Effector memory CD4-positive, alpha-beta T cell (primary cell): ENCODE results near the gene G0S2.

ENCODE experiments used
- DNase-seq, 3 donors: peaks; one replicate each; pipeline ENCODE4 v3.0.0-alpha.2; 2020
- H3K27ac ChIP-seq: 2 replicates; pipeline ENCODE4 v1.7.0; 2013; ENCODE audit warnings: mild to moderate bottlenecking, low read length, moderate library complexity; ENCODE audit not compliant: insufficient read depth, poor library complexity, severe bottlenecking
- H3K27me3 ChIP-seq: replicated peaks from 2 replicates; pipeline ENCODE4 v1.7.0; 2013; ENCODE audit warnings: mild to moderate bottlenecking, low read length; ENCODE audit not compliant: insufficient read depth, control insufficient read depth, poor library complexity, severe bottlenecking
- H3K36me3 ChIP-seq: 2 replicates; pipeline ENCODE4 v1.7.0; 2013; ENCODE audit warnings: mild to moderate bottlenecking, low read length, moderate library complexity; ENCODE audit not compliant: control insufficient read depth, insufficient read depth
- H3K4me1 ChIP-seq: 2 replicates; pipeline ENCODE4 v1.7.0; 2013; ENCODE audit warnings: low read length, mild to moderate bottlenecking; ENCODE audit not compliant: control insufficient read depth, insufficient read depth, poor library complexity, severe bottlenecking
- H3K4me3 ChIP-seq: 2 replicates; pipeline ENCODE4 v1.7.0; 2013; ENCODE audit warnings: low read length, low read depth, mild to moderate bottlenecking; ENCODE audit not compliant: insufficient read depth, poor library complexity, severe bottlenecking
- H3K9me3 ChIP-seq: 2 replicates; pipeline ENCODE4 v1.7.0; 2013; ENCODE audit warnings: mild to moderate bottlenecking, low read length, moderate library complexity; ENCODE audit not compliant: control insufficient read depth

The G0S2 gene

GRCh38 chr1:209648346-209648745 lies 26.9 kb upstream of the G0S2 start:
- H3K9me3 ChIP-seq = no peaks in the 10 kb centered on the region
- H3K27ac ChIP-seq = no peak overlapping the region
- DNase-seq = no peak
- peaks cover 11% of the 10 kb centered on the region for H3K4me1 ChIP-seq
- no peaks in the 10 kb centered on the region for H3K36me3 ChIP-seq
- H3K4me3 ChIP-seq = no peak overlapping the region
- no peaks in the 10 kb centered on the region for H3K27me3 ChIP-seq

- H3K36me3 ChIP-seq = no peaks in the 10 kb centered on the region
Measured at GRCh38 chr1:209648931-209649776, 26.1 kb upstream of the G0S2 start.

GRCh38 chr1:209650454-209650853 lies 24.8 kb upstream of the G0S2 start:
- H3K27me3 ChIP-seq = no peaks in the 10 kb centered on the region
- no peak overlapping the region for H3K4me3 ChIP-seq

More at GRCh38 chr1:209648931-209649776, 26.1 kb upstream of the G0S2 start:
- H3K4me1 ChIP-seq = peaks cover 11% of the 10 kb centered on the region
- no peak overlapping the region for H3K4me3 ChIP-seq
- no peaks in the 10 kb centered on the region for H3K27me3 ChIP-seq
- DNase-seq = no peak
- H3K9me3 ChIP-seq = no peaks in the 10 kb centered on the region
- no peak overlapping the region for H3K27ac ChIP-seq

GRCh38 chr1:209651138-209651587 lies 24.0 kb upstream of the G0S2 start:
- Histone ChIP-seq H3K27ac (no peak overlapping the region), H3K4me3 (no peak overlapping the region), H3K9me3 (no peaks in the 10 kb centered on the region), H3K36me3 (no peaks in the 10 kb centered on the region), H3K27me3 (no peaks in the 10 kb centered on the region), H3K4me1 (peaks cover 11% of the 10 kb centered on the region)
- peak in 2 of 3 donors; percentile 22 to 27 for DNase-seq

More at GRCh38 chr1:209650454-209650853, 24.8 kb upstream of the G0S2 start:
- no peaks in the 10 kb centered on the region for H3K36me3 ChIP-seq
- H3K9me3 ChIP-seq = no peaks in the 10 kb centered on the region
- DNase-seq = no peak
- H3K27ac ChIP-seq = no peak overlapping the region
- peaks cover 11% of the 10 kb centered on the region for H3K4me1 ChIP-seq

GRCh38 chr1:209652121-209652735 lies 23.0 kb upstream of the G0S2 start, which contains the start of gene LAMB3:
LAMB3 (minus strand) TSS chr1:209652425; CDS start chr1:209650944, 1,481 bp downstream.
- Histone ChIP-seq H3K36me3 (no peaks in the 10 kb centered on the region), H3K4me1 (peaks cover 11% of the 10 kb centered on the region), H3K27ac (no peak within 1 kb of the TSS), H3K4me3 (no peak within 1 kb of the TSS), H3K27me3 (no peaks in the 10 kb centered on the region), H3K9me3 (no peaks in the 10 kb centered on the region)
- DNase-seq = no peak

GRCh38 chr1:209652873-209653401 lies 22.3 kb upstream of the G0S2 start:
- Histone ChIP-seq H3K27me3 (no peaks in the 10 kb centered on the region), H3K4me3 (no peak overlapping the region), H3K9me3 (no peaks in the 10 kb centered on the region), H3K36me3 (no peaks in the 10 kb centered on the region), H3K4me1 (peaks cover 11% of the 10 kb centered on the region), H3K27ac (no peak overlapping the region)
- no peak for DNase-seq

GRCh38 chr1:209653915-209654351 lies 21.3 kb upstream of the G0S2 start:
- H3K27ac ChIP-seq = no peak overlapping the region

GRCh38 chr1:209655411-209656231 lies 19.6 kb upstream of the G0S2 start:
- H3K9me3 ChIP-seq = no peaks in the 10 kb centered on the region
- no peaks in the 10 kb centered on the region for H3K36me3 ChIP-seq
- no peaks in the 10 kb centered on the region for H3K27me3 ChIP-seq
- no peak overlapping the region for H3K27ac ChIP-seq
- peaks cover 8% of the 10 kb centered on the region for H3K4me1 ChIP-seq
- no peak for DNase-seq
- H3K4me3 ChIP-seq = no peak overlapping the region

More at GRCh38 chr1:209653915-209654351, 21.3 kb upstream of the G0S2 start:
- Histone ChIP-seq H3K4me1 (peaks cover 11% of the 10 kb centered on the region), H3K36me3 (no peaks in the 10 kb centered on the region), H3K27me3 (no peaks in the 10 kb centered on the region), H3K4me3 (no peak overlapping the region), H3K9me3 (no peaks in the 10 kb centered on the region)
- DNase-seq = no peak

GRCh38 chr1:209657140-209657879 lies 17.9 kb upstream of the G0S2 start:
- Histone ChIP-seq H3K27me3 (no peaks in the 10 kb centered on the region), H3K4me1 (no peaks in the 10 kb centered on the region), H3K27ac (no peak overlapping the region), H3K36me3 (no peaks in the 10 kb centered on the region), H3K9me3 (no peaks in the 10 kb centered on the region), H3K4me3 (no peak overlapping the region)
- no peak for DNase-seq
